TTC549 (cell line): ENCODE measurements around the gene ALG13.
"Not testable (repeated sequence)": the region's sequence is repeated elsewhere in the genome, so short reads cannot be mapped to it uniquely, and the experiment has no call there.

Source experiments
- FAIRE-seq: peaks from 2 replicates; lab custom pipeline; 2012; peaks lifted over from hg19 to GRCh38; lab: Jason Lieb, UNC

The ALG13 gene

DNA sequence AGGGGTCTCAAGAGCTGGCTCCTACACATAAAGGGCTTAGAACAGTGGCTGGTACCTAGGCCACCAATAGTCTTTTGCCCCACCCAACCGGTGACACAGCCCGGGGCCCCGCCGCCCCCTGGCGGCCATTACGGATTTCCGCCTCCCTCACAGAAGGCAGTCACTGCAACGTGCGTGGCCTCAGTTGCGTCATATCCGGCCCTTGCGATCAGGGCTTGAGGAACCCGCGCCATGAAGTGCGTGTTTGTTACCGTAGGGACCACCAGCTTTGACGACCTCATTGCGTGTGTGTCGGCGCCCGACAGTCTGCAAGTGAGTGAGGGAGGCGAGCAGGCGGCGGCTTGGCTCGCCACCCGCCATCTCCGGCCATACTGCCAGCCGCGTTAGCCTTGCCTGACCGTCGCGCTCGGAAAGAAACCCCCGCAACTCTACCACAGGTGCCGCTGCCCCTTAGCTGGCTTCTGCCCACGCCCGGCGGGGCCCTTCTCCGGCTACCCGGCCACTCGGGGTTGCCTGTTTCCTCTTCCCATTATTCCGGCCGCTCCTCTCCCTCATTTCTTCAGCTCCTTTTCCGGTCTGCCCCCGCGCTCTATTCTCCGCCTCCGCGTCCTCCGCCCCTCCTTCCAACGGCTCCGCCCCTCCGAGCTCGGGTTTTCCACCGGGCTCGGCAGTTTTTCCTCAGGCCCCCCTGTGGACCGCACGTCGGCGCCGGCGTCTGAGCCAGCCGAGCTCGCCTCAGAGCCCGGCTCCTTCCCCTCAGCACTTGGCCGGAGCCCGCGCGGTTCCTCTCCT, at the start of gene ALG13:
ALG13 (plus strand) TSS at position 183 of the 792 bp plus-strand sequence; CDS start at position 232, 49 bp downstream.
- FAIRE-seq, result no peak

DNA sequence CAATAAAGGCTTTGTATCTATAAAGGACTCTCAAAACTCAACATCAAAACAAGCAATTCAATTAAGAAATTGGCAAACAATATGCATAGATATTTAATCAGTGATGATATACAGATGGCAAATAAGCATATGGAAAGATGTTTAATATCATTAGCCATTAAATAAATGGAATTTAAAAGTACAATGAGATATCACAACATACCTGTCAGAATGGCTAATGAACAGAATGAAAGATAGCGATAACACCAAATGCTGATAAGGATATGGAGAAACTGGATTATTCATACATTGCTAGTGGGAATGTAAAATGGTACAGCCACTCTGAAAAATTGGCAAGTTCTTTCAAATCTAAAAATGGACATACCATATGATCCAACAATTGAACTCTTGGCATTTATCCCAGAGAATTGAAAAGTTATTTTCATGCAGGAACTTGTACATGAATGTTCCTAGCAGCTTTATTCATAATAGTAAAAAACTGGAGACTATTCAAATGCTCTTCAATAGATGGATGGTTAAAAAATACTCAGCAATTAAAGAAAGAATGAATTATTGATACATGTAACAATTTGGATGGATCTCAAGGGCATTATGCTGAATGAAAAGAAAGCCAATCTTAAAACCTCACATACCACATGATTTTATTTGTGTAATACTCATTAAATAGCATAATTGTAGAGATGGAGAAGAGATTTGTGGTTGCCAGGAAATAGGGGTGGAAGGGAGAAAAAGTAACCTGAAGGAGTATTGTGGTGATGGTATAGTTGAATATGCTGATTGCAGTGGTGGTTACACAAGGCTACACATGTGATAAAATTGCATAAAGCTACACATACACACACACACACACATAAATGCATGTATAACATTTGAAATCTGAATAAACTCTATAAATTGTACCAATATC, 45.9 kb upstream of the ALG13 start:
- FAIRE-seq, result no peak

DNA sequence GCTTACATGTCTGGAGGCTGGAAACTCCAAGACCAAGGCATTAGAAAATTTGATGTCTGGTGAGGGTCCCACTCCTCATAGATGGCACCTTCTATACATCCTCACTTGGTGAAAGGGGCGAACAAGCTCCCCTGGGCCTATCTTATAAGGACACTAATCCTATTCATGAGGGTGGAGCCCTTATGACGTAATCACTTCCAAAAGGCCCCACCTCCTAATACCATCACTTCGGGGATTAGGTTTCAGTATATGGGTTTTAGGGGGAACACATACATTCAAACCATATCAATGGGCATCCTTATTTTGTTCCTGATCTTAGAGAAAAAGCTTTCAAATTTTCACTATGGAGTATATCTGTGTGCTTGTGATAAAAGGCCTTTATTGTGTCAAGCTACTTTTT, 39.0 kb upstream of the ALG13 start:
- no peak for FAIRE-seq

DNA sequence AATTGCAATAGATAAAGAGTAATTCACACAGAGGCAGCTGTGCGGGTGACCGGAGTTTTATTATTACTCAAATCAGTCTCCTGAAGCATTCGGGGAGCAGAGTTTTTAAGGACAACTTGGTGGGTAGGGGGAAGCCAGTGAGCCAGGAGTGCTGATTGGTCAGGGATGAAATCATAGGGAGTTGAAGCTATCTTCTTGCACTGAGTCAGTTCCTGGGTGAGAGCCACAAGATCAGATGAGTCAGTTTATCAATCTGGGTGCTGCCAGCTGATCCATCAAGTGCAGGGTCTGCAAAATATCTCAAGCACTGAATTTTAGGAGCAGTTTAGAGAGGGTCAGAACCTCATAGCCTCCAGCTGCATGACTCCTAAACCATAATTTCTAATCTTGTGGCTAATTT, 35.8 kb upstream of the ALG13 start:
- not testable (repeated sequence) for FAIRE-seq

DNA sequence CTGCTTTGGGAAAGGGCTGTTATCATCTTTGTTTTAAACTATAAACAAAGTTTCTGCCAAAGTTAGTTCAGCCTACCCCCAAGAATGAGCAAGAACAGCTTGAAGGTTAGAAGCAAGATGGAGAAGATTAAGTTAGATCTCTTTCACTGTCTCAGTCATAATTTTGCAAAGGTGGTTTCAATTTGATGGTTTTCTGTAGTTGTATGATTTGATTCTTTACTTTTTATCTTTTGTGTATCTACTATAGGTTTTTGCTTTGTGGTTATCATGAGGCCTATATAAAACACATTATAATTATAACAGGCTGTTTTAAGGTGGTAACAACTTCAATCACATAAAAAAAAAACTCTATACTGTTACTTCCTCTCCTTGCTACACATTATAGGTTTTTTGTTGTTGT, 35.4 kb upstream of the ALG13 start:
- no peak for FAIRE-seq

DNA sequence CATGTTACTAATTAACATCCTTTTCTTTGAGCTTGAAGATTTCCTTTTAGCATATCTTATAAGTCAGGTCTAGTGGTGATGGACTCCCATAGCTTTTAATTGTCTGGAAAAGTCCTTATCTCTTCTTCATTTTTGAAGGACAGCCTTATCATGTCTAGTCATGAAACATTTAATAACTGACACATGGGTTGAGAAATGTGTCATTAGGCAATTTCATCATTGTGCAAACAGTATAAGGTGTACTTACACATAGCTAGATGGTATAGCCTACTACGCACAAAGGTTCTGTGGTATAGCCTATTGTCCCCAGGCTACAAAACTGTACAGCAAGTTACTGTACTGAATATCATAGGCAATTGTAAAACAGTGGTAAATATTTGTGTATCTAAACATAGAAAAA, 34.5 kb upstream of the ALG13 start:
- no peak for FAIRE-seq

DNA sequence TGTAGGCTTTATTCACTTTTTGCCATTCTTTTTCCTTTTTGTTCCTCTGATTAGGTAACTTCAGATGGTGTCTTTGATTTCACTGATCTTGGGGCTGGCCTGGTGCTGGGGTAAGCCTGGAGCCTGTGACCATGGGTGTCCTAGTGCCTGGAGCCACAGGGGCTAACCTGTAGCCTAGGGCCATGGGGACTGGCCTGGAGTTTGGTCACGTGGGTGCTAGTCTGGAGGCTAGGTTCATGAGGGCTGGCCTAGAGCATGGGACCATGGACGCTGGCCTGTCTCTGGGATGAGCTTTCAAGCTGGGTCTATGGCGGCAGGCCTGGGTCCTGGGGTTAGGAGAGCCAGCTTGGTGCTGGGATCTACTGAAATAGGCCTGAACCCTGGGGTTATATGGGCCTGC, 32.2 kb upstream of the ALG13 start:
- no peak for FAIRE-seq

DNA sequence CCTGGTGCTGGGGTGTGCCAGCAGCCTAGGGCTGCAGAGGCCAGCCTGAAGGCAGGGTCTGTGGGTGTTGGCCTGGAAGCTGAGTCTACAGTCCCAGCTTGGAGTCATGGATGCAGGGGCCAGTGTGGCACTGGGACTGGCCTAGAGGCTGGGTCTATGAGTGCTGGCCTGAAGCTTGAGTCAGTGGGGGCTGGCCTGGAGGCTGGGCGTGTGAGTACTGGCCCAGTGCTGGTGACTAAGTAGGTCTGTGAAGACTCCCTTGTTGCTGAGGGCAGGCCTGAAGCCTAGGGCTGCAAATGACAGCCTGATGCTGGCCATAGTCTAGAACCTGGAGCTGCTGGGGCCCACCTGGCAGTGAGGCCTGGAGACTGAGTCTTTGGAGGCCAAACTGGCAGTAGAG, 31.3 kb upstream of the ALG13 start:
- no peak for FAIRE-seq

DNA sequence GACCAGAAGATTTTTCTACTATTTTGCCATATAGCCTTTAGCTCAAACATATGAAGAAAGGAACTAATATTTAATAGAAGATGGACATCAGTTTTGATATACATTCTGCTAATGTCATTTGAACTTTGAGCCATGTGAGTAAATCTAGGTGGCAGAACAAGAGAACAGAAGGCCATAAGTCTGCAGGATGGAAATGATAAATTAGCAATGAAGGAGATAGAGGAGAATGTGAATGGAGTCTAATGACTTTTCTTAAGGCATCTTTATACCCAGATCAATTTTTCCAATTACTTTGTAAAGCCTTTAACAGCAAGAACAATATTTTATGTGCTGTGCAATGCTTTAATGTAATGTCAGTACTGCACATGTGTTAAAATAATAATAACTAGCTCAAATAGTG, 30.1 kb upstream of the ALG13 start:
- FAIRE-seq, result no peak

DNA sequence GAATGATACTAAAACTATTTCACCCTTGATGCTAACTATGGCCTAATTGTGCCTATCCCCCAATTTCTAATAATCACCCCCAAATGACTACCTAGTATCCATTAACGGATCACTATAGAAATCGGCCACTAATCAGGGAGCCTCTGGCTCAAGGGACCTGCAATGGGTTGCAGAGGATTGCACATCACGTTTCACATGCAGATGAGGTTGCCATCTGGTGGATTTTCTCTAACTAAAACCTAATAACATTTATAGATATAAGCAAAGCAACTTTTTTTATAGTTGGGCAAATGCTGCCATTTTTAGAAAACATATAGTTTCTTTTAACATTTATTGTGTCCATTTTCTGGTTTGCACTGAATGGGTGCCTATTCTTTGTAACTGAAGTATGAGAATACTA, 28.3 kb upstream of the ALG13 start:
- FAIRE-seq, result no peak

DNA sequence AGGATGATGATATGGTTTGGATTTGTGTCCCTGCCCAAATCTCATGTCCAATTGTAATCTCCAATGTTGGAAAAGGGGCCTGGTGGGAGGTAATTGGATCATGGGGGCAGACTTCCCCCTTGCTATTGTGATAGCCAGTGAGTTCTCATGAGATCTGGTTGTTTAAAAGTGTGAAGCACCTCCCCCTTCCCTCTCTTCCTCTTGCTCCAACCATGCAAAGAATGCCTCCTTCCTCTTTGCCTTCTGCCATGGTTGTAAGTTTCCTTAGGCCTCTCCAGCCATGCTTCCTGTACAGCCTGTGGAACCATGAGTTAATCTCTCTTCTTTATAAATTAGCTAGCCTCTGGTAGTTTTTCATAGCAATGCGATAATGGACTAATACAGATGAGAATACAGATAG, 19.7 kb upstream of the ALG13 start:
- no peak for FAIRE-seq

DNA sequence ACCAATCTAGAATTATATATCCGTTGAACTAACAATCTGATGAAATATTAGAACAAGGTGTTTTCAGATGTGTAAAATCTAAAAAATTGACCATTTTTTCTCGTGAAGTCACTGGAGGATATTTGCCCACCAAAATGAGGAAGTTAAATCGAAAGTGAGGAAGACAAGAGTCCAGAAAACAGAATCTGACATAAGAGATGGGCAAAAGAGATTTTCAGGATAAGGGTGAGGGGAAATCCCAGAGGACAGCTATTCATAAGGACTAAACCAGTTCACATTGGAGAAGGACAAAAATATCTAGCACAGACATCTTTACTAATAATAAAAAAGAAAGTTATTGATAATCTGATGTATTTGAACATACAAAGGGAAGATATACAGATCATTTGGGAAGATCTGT, 18.7 kb upstream of the ALG13 start:
- no peak for FAIRE-seq

DNA sequence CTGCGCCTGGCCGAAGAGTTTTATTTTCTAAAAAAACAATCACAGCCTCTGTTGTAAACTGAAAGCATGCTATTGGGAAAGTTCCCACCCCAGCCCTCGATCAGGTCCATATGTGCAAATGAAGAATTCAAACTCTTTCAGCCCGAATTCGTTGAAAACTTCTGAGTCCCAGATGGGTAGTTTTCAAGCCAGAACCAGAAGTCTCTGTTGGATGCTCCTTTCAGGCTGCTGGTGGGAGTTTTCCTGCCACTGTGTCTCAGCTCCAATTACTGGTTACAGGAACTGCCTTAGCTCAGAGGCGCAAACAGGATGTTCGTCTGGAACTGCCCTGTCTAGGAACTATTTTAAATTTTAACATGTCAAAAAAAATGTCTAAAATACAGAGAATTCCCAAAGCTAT, 9.3 kb upstream of the ALG13 start:
- FAIRE-seq, result no peak

DNA sequence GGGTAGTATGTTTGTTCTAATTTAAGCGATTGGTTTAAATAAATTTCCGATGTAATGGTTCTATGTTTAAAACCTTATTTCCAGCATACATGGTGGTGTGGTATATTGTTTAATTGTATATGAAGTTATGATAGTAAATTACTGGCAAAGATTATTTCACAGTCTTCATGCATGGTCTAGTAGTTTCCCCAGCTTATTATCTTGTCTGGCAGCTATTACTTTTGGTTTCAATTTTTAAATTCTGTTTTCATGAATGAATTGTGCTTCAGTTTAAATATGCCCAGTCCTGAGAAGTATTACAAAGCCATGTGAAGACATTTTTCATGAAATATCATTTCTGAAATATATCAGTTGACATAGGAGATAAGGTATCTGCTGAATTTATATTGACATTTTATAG, 6.3 kb downstream of the ALG13 start:
- no peak for FAIRE-seq

DNA sequence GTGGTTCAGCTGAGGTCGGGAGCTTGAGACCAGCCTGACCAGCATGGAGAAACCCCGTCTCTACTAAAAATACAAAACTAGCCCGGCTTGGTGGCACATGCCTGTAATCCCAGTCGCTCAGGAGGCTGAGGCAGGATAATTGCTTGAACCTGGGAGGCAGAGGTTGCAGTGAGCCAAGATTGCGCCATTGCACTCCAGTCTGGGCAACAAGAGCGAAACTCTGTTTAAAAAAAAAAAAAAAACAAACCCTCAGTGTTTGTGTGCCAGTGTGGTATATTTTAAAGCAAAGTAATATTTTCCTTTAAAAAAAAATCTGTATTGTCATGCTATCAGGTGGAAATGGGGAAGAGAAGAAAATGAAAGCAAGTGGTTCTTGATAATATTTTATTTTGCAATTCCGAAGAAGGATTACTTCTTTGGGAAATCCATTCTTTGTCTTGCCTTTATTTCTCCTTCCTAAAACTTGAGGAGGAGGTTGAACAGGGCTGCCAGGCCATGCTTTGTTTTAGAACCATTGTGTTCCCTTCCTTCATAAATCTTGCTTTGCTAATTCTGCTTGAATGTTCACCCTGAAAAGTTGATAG, 14.4 kb downstream of the ALG13 start:
- no peak for FAIRE-seq

DNA sequence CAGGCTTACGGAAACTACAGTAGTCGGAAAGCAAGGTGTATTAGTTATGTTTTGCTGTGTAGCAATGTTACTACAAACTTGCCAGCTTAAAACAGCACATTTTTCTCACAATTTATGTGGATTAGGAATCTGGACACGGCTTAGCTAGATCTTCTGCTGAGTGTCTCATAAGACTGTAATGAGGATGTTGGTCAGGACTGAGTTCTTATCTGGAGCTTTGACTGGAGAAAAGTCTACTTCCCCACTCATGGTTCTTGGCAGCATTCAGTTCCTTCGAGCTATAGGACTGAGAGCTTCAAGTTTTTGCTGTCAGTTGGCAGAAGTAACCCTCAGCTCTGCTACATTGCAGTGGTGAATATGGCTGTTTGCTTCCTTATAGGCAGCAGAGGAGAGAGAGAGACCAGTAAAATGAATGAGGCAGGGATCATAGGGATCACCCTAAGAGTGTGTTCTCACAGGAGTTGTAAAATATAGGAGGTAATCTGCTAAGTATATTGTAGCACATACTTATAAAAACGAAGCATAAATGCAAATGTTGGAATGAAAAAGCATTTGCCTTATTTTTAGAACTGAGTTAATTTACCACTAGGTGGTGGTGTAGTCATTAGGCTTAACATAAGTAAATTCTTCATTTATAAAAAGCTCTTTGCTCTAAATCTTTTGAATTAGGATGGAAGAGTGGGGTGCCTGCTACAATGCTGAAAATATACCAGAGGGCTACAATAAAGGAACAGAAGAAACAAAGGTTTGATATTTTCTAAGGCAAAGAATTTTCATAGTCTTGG, 38.6 kb downstream of the ALG13 start:
- FAIRE-seq, result no peak

DNA sequence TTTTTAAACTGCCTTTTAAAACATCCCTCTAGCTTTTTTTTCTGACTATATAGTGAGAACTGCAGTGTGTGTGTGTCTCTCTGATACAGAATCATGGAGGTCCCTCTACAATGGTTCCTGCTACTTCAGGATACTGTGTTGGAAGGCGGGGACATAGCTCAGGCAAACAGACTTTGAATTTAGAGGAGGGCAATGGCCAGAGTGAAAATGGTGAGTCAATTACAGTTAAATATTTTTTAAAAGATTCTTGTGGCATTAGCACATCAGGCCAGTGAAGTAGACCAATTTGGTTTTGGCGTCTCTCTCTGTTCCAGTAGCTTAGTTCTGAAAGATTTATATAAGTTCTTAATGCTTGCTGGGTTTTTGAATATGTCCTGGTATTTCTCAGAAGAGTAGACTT, 47.1 kb downstream of the ALG13 start:
- FAIRE-seq, result no peak

DNA sequence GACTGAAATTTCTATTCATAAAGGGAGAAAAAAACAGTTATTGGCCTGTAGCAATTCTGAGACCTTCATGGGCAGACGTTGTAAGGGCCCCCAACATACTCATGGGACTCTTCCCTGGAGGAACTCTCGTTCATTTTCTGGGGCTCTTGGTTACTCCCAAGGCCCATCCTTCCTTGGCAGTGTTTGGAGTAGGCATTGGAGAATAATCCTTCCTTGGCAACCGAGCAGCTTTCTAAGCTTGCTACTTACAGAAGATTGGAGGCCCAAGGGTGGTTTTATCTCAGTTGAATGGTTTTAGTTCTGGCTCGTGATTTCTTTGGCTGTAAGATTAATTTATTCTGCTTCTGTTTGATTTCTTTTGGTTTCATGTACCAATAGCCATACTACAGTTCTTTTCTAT, 50.4 kb downstream of the ALG13 start:
- FAIRE-seq, result no peak

DNA sequence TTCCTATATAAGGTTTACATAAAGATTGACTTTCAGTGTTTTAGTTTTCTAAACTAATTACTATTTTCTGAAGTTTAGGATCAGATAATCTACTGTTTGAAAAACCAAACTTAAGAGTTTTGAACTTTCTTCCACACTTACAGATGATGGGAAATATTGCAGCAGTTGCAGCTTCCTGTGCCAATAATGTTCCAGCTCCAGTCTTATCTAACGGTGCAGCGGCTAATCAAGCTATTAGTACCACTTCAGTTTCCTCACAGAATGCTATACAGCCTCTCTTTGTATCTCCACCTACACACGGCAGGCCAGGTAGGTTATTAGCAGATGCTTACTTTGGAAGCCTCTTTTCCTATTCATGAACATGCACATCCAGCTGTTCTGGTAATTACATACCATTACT, 55.6 kb downstream of the ALG13 start:
- no peak for FAIRE-seq

DNA sequence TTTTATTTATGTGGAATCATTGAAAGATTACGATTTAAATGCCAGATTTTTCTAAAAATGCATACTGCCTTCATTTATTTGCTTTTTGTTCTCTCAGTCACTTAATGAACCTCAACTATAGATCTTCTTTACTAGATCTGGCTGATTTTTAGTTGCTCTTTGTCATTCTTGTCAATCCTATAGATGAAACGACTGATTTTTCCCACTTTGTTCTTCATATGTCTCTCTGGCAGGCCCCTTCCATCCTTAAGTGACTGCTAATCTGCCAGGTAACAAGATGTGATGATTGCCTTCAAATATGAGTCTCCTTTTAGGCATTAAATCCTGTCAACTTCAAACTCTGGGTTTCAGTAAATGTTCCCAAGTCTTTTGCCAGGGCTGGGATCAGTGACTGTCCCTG, 61.0 kb downstream of the ALG13 start:
- FAIRE-seq, result no peak

DNA sequence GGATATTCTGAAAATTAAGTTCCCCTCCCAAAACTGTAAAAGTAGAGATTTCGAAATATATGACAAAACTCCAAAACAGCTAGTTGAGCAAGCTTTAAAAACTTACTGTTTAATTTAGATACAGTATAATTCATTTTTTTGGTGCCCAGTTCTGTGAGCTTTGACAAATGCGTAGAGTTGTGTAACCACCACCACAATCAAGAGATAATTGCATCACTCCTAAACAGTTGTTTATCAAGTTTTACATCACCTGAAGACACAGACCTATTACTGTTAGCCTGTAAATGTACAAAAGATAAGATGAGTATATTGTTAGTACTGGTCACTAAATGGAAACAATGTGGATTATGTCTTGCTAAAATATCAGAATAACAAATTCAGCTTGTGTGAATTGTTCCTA, 62.3 kb downstream of the ALG13 start:
- no peak for FAIRE-seq

DNA sequence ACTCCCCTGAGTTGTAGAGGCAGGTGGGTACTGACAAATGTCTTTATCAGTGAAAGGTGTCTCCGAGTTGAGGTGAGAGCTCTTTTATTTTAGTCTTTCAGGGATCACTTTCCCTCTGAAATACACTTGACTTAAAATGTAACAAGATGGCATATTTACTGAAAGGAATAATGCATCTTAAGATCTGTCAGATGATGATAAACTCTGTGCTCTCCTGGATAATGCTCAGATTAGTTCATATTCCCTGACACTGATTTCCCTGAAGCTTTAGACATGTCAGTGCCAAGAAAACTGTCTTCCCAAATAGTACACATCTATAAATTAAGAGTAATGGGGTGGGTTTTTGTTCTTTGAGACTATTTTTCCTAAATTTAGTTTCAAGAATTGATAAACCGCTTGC, 75.5 kb downstream of the ALG13 start:
- FAIRE-seq, result no peak
